CD4-positive, alpha-beta T cell treated with Interleukin-6 for 4 hours (primary cell): ENCODE data around the gene PRODH.
"Not testable (repeated sequence)": the region's sequence is repeated elsewhere in the genome, so short reads cannot be mapped to it uniquely, and the experiment has no call there.

Source experiments
- DNase-seq: peaks from one replicate; pipeline ENCODE4 v3.0.0-alpha.2; 2020; ENCODE audit warnings: mixed read lengths

Gene PRODH, protein sequence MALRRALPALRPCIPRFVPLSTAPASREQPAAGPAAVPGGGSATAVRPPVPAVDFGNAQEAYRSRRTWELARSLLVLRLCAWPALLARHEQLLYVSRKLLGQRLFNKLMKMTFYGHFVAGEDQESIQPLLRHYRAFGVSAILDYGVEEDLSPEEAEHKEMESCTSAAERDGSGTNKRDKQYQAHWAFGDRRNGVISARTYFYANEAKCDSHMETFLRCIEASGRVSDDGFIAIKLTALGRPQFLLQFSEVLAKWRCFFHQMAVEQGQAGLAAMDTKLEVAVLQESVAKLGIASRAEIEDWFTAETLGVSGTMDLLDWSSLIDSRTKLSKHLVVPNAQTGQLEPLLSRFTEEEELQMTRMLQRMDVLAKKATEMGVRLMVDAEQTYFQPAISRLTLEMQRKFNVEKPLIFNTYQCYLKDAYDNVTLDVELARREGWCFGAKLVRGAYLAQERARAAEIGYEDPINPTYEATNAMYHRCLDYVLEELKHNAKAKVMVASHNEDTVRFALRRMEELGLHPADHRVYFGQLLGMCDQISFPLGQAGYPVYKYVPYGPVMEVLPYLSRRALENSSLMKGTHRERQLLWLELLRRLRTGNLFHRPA

DNA sequence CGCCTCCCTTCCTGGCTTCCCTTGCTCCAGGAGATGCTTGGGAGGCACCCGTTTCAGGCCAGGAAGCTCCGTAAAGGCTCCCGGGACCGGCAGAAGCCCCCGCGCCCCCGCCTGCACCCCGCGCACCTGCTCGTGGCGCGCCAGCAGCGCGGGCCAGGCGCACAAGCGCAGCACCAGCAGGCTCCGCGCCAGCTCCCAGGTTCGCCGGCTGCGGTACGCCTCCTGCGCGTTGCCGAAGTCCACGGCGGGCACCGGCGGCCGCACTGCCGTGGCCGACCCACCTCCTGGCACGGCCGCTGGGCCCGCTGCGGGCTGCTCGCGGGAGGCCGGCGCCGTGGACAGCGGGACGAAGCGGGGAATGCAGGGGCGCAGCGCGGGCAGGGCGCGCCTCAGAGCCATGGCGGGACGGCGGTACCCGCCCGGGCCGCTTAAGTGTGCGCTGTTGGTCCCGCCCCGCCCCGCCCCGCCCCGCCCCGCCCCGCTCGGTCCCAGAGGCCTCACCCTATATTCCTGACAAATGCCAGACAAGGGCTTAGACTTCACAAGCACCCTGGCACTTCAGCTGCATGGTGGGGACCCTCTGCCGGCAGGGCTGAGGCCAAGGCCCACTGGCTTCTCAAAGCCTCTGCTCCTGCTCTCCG lies at the start of gene PRODH:
Gene PRODH, minus strand, starts transcription at position 405 of the 641 bp plus-strand sequence. Its CDS starts 6 bp downstream, at position 399.
- no peak for DNase-seq

DNA sequence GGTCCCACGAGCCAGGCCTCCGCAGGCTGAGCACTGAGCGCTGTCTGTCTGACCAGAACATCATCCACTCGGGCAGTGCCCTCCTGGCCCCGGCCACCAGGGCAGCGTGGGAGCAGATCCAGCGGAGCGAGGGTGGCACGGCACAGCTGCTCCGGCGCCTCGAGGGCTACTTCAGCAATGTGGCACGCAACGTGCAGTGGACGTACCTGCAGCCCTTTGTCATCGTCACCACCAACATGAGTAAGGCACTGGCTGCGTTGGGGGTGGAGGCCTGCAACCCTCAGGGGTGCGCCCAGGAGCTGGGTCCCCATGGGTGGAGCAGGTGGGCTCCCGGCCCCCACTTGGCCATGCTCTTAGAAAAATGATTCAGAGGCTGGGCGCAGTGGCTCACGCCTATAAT lies 49.7 kb upstream of the PRODH start:
- DNase-seq, result no peak

DNA sequence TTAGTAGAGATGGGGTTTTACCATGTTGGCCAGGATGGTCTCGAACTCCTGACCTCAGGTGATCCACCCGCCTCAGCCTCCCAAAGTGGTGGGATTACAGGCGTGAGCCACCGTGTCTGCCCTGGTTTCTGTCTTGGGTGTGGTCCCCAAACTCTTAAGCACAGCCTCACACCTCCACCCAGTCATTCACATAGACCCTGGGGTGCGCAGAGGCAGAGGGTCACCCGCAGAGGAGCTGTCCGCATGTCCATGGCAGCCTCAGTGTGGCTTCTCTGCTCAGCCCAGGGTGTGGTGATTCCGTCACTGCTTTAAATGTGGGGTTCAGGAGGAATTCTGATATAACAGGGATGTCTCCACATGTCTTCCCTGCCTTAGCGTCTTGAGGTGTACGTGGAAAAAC lies 48.5 kb upstream of the PRODH start:
- no peak for DNase-seq

DNA sequence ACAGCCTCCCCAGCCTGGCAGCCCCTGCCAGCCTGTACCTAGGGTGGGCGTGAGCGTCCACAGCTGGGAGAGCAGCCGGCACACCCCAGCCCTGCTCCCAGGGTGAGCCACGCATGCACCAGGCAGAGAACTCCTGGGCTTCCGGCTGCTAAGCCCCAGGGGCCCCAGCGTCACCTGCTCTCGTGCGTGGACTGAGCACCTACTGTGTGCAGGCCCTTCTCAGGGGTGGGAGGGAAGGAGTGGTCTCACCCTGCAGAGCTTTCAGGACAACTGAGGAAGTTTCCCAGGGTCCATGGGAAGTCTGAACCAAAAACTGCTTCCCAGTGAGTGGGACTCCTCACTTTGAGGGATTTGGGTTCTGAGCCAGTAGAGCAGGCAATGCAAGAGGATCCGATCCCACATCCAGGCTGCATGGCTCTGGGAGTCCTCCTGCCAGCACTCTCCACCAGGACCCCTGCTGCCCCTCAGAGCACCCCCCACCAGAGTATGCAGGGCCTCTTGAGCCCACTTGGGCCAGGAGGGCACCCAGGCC lies 47.1 kb upstream of the PRODH start:
- DNase-seq, result no peak

DNA sequence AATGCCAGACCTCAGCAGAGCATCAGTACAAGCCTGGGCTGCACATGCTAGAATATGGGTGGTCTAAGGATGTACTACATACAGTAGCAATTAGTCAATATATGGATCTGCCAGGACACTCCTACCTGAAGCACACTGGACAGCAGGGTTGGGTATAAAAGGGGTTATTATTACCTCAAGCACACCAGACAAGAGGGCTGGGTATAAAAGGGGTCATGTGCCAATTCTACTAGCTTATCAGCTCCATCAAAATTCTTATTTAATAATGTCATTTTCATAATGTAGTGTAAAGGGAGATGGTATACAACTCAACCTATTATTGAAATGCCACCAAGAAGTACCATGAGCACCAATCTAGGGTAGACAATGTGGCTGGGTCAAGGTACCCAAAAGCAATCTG lies 44.7 kb upstream of the PRODH start:
- no peak for DNase-seq

DNA sequence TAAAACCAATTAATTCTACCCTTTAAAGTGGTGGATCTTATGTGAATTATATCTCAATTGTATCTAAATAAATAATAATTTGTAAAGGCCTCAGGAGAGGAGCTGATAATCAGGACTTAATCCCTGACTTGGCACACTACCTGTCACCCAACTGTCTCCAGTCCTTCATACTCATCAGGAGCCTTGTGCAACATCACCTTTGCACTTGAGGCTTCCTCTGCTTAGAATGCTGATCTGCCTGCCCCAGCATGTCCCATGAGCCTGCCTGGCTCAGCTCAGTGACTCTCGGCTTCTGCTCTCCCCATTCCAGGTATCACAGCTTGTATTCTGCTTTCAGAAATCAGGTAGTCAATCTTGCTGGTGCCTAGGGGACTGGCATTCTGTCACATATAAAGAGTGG lies 43.9 kb upstream of the PRODH start:
- no peak for DNase-seq

DNA sequence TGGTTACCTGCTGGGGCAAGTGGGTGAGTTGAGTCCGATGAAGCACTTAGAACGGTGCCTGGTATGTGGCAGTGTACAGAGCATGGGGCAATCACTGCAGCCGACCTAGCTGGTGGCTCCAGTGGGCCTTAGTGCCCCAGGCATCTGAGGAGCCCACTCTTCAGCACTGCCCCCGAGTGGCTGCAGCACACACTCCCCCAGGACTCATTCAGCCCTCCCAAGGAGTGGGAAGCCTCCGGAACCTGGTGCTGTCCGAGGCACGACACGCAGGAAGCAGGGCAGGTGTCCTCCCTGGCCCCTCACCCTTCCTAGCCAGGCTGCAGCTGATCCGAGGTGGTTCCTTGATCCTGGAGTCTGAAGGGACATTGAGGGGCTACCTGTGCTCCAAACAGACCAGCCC lies 42.4 kb upstream of the PRODH start:
- no peak for DNase-seq

DNA sequence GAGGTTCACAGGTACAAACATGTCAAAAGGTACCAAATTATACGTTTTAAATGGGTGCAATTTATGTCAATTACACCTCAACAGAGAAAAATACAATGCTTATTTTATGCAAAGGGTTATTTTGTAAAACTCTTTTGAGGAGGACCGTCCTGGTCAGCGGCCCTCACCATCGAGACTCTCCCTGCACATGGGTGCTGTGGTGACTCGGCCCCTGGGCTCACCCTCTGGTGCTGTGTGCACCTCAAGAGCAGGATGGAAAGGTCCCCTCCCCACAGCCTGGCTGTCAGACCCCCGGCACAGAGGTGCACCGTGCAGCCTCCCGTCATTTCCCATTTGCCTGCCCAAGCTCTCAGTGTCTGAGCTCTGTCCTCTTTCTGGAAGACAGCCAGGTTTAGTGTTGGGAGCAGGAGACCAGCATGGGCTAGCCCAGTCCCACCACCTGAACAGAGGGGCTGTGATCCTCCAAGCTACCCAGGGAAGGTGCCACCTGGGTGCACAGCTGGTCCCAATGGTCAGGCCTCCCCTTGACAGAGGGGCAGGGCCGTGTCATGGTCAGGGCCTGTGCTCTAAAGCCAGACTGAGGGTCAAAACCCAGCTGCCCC lies 41.8 kb upstream of the PRODH start:
- no peak for DNase-seq

DNA sequence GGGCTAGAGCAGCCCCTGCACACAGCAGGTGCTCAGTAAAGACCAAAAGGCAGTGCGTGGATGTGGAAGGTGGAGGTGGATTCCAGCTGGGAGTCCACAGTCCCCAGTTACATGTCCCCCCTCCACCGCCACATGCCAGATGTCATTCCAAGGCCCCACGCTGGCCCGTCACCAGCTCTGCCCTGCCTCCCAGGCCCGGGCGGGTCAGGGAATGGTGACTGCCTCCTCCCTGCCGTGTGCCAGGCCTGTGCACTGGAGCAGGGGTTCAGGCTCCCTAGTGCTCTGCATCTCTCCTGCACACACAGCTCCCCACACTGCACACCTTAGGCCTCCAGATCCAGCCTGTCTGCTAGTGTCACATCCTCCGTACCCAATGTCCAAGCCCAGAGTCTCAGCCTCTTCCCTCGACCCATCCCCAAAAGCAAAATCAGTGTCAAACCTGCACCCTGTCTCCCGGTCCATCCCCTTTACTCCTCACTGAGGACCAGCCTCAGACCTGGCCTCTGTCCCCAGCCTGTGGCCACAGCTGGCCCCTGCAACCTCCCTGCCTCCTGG lies 40.2 kb upstream of the PRODH start:
- no peak for DNase-seq

DNA sequence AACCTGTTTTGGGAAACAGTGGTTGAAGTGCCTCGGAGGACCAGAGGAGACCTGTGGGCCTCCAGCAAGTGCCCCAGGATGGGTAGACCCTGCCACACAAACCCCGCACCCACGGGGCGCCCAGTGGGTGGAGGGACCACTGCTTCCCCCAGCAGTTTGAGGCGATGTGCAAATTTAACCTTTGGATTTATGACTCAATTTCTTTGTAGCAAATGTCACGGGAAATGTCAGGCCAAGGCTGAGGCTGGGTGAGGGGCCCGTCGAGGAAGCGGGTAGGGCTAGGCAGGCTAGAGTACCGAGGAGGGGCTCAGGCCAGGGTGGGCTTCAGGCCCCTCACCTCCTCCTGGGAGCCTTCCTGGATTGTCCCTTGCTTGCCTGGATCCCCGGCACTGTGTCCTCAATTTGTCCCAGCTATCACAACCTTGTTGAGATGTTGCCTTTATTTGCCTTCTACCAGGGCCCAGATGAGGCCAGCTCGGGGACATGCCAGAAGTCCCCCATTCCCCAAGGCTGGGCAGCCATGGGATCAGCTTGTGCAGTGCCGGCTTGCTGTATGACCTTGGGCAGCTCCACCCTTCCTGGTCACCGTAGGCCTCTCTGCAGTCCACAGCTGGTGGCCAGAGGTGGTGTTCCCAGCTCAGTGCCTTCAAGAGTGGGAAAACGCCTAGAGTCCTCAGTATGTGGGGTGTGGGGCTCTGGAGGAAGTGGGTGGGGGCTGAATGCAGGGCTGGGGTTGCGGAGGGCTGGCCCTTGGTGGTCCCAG lies 39.5 kb upstream of the PRODH start:
- DNase-seq, result no peak

DNA sequence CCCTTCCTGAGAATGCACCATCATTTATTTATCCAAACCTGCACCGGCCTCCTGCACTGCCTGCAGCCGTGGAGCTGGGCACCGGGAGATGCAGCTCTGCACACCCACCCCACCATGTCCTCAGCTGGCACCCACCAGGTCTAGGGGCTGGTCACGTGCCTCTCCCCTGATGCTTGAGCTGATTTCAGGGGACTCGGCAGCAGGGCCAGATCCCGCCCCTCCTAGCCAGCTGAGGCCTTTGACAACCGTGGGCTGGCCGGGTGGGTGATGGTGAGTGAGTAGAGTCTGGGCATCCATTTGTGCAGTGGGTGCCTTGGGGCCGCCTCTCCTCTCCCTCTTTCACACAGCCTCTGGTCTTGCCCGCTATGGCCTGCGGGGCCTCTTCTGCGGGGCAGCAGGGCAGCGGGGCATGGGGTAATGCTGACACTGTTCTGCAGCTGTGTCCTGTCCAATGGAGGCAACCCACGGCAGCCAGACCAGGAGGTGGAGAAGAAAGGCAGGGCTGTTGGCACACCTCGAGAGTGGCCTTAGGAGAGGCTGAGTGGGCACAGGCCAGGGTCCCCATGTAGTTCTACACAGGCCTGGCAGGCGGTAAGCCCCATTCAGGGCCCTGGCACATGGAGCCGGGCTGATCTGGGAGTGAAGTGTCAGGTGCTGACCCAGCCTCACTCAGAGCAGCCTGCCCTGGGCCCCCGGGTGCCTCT lies 38.5 kb upstream of the PRODH start:
- DNase-seq, result no peak

DNA sequence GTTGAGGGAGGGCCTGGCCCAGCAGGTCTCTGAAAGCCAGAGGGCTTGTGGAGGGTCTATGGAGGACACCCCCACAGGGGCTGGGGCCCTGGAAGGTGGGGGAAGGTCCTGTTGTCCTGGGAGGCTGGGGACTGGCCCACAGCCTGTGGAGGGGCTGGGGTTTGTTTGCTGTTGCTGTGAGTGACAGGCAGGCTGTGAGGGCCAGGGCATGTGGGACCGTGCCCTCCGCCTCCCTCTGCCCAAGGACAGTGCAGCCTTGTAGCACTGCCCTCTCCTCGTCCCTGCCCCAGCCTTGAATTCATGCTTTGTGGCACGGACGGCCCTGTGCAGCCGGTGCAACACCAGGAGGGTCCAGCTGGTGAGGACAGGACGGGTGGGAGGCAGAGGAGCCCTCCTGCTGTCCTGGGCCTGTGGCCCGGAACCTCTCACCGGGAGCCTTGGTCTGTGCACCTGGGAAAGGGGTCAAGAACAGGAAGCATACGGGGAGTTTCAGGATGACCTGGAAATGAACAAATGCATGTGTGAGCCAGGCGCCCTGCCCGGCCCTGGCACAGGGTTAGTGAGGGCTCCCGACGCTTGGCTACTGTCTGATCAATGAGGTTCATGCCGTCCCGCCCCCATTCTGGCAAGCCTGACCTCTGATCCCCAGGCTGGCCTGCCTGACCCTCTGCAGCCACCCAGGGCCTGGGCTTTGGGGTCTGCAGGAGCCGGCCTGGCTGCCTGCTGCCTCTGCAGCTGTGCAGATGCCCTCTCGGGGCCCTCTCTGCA lies 37.4 kb upstream of the PRODH start:
- DNase-seq, result no peak

DNA sequence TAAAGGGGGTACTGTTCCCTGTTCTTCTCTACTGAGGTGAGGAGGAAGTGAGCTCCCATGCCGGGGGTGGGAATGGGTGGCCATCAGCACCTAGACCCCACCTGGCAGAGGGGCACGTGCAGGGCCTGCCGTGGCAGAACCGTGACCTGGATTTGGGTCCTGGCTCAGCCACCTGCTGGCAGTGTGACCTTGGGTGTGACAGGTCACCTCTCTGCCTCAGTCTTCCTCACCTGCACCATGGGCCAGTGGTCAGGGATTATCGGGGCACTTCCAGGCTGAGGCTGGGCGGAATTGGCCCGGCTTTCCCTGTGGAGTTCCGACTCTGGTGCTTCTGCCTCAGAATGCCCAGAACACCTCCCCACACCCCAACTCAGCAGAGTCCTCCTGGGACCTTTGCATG lies 36.5 kb upstream of the PRODH start:
- DNase-seq, result not testable (repeated sequence)

DNA sequence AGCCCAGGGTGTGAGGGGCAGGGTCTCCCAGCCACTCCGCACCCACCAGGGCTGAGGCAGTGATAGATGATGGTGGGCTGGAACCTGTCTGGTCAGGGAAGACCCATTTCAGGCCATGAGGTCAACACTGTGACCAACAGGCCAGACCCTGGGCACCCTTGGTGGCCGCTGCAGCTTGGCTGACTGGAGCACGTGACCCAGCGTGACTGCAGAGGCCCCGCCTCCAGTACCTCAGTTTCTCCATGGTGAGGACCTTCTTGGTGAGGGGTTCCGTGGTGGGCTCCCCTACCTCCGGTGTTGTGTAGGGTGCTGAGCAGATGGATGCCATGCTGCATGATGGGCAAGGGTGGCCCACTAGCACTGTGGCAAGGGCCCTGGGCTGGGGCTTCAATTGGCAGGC lies 35.9 kb upstream of the PRODH start:
- DNase-seq, result not testable (repeated sequence)

DNA sequence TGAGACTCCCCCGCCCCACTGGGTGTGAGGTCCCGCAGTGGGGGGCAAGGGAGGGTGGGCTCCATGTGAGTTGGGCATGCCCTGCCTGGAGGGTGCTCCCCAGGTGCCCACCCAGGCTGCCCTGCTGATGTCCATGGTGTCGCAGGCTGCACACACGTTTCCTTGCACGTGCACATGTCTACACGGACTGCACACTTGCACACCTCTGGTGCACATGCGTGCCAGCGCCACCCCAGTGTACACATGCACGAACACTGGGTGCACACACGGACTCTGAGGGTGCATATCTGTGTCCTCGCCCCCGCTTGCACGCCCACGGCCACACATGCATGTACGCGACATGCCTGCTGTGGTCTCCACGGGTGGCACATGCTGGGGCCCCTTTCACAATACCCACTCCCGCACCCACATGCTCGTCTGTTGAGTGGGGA lies 35.2 kb upstream of the PRODH start:
- no peak for DNase-seq

DNA sequence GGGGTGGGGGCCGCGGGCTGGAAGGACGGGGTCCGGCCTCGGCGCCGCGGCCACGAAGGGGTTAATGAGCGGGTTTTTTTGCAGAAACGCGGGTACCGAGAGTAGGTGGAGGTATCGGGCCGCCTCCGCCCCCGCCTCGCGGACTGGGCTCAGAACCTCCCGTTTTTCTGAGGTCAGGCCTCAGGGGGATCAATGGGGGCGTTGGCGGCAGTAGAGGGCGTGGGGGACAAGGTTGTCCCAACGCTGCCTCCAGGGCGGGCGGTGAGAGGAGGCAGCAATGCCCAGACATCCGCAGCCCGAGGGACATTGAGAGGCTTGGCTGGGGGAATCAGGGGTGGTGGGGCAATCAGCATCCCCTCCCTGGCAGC lies 34.8 kb upstream of the PRODH start:
- no peak for DNase-seq

DNA sequence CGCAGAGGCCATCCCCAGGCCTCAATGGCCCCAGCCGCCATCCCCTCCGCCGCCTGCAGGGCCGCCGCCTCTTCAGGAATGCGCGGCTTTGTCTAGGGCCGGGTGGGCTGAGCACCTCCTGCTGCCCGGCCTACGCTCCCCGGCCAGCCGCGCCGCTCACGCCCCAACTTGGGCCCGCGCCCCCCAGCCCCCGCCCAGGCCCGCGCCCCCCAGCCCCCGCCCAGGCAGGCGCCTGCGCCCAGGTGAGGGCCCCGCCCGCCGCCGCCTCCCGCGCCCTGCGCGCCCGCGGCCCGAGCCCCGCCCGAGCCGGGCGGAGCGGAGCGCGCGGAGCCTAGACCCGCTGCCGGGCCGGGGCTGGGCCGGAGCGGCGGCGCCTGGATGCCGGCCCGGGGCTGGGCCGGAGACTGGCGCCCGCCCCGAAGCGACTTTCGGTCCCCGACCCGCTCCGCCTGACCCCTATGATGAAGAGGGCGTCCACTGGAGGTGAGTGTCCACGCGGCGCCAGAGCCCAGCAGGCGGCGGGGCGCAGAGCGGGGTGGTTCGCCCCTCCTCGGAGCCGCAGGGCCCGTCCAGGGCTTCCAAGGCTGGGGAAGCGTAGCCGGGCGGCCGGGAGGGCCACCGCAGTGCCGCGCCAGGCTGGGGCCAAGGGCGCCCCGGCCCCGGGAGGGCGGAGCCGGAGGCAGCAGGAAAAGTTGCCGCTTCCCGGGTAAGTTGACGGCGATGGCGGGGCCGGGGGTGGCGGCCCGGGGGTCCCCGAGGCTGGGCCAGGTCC lies 34.3 kb upstream of the PRODH start:
- no peak for DNase-seq

DNA sequence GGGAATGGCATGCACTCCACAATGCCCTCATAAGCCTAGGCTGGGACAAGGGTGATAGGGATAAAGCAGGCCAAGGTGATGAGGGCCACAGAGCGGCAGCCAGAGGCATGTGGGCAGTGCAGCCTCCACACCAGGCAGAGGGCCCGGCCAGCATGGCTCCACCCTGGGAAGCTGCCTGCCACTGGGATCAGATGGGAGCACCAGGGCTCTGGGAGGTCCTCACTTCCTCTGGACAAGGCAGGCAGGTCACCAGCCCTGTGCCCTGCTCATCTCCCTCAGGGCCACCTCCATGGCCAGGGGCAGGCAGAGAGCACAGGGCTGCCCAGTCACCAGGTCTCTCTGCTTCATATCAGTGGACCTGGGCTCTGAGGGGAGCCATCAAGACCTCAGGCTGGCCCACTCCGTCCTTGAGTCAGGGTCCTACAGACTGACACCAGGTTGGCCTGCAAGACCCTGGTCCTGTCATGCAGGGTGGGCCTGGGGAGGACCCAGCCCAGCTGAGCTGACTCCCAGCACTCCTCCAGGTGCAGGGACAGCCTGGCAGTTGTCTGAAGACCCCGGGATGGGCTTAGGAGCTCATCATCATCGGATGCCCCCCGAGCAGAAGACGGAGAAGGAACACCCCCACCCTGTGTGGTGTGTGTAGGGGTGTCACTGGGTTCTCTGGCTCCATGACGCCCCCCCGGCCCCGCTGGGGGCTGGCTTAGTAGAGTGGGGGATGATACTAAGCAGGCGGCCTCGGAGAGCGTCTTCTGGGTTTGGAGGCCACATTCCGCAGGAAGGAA lies 33.3 kb upstream of the PRODH start:
- DNase-seq, result not testable (repeated sequence)
